Right ventricle myocardium superior (tissue), 1 donor: ENCODE measurements around the gene LAMC1. TPM values are rescaled to one million over a fixed set of nuclear protein-coding genes. Genes with fewer than 3 reads are reported as not detected.

Experiments
- ATAC-seq: fragments of 200-7000 bp; cut with Tn5 transposase; one replicate; pipeline ENCODE4 v1.9.1; 2020; ENCODE audit warnings: mild to moderate bottlenecking; ENCODE audit not compliant: poor library complexity
- DNase-seq: peaks from one replicate; pipeline ENCODE4 v3.0.0-alpha.2; 2020
- intact Hi-C: fragments of 100-400 bp; cut with DNase I; formaldehyde crosslinking; loops from one replicate; pipeline ENCODE4 v1.11.2; 2022
- total RNA-seq: library from RNA; stranded (reverse); fragmentation: NEBNext Ultra II Directional; extraction: Animal tissue kit (Norgen Biotek cat#: 25700); gene quantifications from one replicate; pipeline ENCODE4 v1.2.1, GENCODE V29; 2021
- donor health status: DM: no; HTN: yes; CAD: no; lungs with severe emphysema.

LAMC1 gene
- total RNA-seq, 1 donor from 2014 or later, result 87.5 TPM

GRCh38 chr1:183150445-183150844 is 127.2 kb downstream of the LAMC1 start:
- ATAC-seq (no peak), DNase-seq (no peak)
- intact Hi-C loops, result no loop called here

- ATAC-seq, result no peak
- intact Hi-C loops, result no loop called here
- DNase-seq, result no peak
Measured at GRCh38 chr1:183152180-183152579, 129.0 kb downstream of the LAMC1 start.

- no peak for DNase-seq
- intact Hi-C loops, result no loop called here
- no peak for ATAC-seq
Measured at GRCh38 chr1:183155939-183156338, 132.7 kb downstream of the LAMC1 start.

GRCh38 chr1:183159960-183160359 is 136.7 kb downstream of the LAMC1 start:
- no peak for DNase-seq
- no peak for ATAC-seq
- intact Hi-C loops, result no loop called here

GRCh38 chr1:183161391-183161790 is 138.2 kb downstream of the LAMC1 start:
- DNase-seq (no peak), ATAC-seq (no peak)
- intact Hi-C loops, result no loop called here

- DNase-seq (no peak), ATAC-seq (no peak)
- intact Hi-C loops, result no loop called here
Measured at GRCh38 chr1:183163316-183163715, 140.1 kb downstream of the LAMC1 start.

- no peak for ATAC-seq
- intact Hi-C loops, result no loop called here
- no peak for DNase-seq
Measured at GRCh38 chr1:183164340-183164739, 141.1 kb downstream of the LAMC1 start.

- intact Hi-C loops, result no loop called here
- ATAC-seq (no peak), DNase-seq (no peak)
Measured at GRCh38 chr1:183164963-183165362, 141.7 kb downstream of the LAMC1 start.

GRCh38 chr1:183165456-183165855 is 142.2 kb downstream of the LAMC1 start:
- intact Hi-C loops, result no loop called here
- ATAC-seq (no peak), DNase-seq (no peak)

GRCh38 chr1:183166454-183166853 is 143.2 kb downstream of the LAMC1 start:
- no peak for DNase-seq
- ATAC-seq, result no peak
- intact Hi-C loops, result no loop called here

GRCh38 chr1:183167676-183168075 is 144.5 kb downstream of the LAMC1 start:
- intact Hi-C loops, result no loop called here
- DNase-seq (no peak), ATAC-seq (no peak)

GRCh38 chr1:183168308-183168707 is 145.1 kb downstream of the LAMC1 start:
- intact Hi-C loops, result no loop called here
- ATAC-seq (no peak), DNase-seq (no peak)

- intact Hi-C loops, result no loop called here
- no peak for DNase-seq
- ATAC-seq, result no peak
Measured at GRCh38 chr1:183173828-183174227, 150.6 kb downstream of the LAMC1 start.

- DNase-seq, result no peak
- intact Hi-C loops, result no loop called here
- peak; percentile 38 for ATAC-seq
Measured at GRCh38 chr1:183175631-183176030, 152.4 kb downstream of the LAMC1 start.

- intact Hi-C loops, result no loop called here
- DNase-seq (no peak), ATAC-seq (no peak)
Measured at GRCh38 chr1:183178545-183178944, 155.3 kb downstream of the LAMC1 start.

GRCh38 chr1:183179033-183179432 is 155.8 kb downstream of the LAMC1 start:
- DNase-seq (no peak), ATAC-seq (no peak)
- intact Hi-C loops, result no loop called here

GRCh38 chr1:183180218-183180617 is 157.0 kb downstream of the LAMC1 start:
- peak; percentile 47 for DNase-seq
- peak; percentile 79 for ATAC-seq
- intact Hi-C loops, result no loop called here

GRCh38 chr1:183180634-183181056 is 157.4 kb downstream of the LAMC1 start:
- peak; percentile 73 for ATAC-seq
- intact Hi-C loops, result no loop called here
- DNase-seq, result peak; percentile 64

- no peak for DNase-seq
- intact Hi-C loops, result no loop called here
- ATAC-seq, result peak; percentile 78
Measured at GRCh38 chr1:183185941-183186490, 162.8 kb downstream of the LAMC1 start, which contains the start of gene LAMC2. Gene LAMC2, plus strand, starts transcription at chr1:183186264. Its CDS starts 89 bp downstream, at chr1:183186353.

GRCh38 chr1:183186841-183187240 is 163.6 kb downstream of the LAMC1 start:
- ATAC-seq, result no peak
- no peak for DNase-seq
- intact Hi-C loops, result no loop called here

GRCh38 chr1:183188240-183188639 is 165.0 kb downstream of the LAMC1 start:
- DNase-seq (no peak), ATAC-seq (no peak)
- intact Hi-C loops, result no loop called here
